HEK293 (cell line): ENCODE data around the gene PEX6.
A peak's percentile ranks its signal among the peaks of the same experiment; 100 is the strongest.

ENCODE experiments used
- CTCF ChIP-seq: fragments of 450-650 bp; formaldehyde crosslinking; IDR thresholded peaks from 2 replicates; pipeline ENCODE4 v1.5.1; 2016; ENCODE audit warnings: missing biosample characterization, missing genetic modification characterization
- HOXA7 ChIP-seq: sonication (generic); formaldehyde crosslinking; IDR thresholded peaks from 2 replicates; pipeline ENCODE4 v1.8.1; 2022; ENCODE audit warnings: missing genetic modification reagents, borderline replicate concordance
- SCRT2 ChIP-seq: fragments of 450-650 bp; formaldehyde crosslinking; IDR thresholded peaks from 2 replicates; pipeline ENCODE4 v1.5.1; 2016; ENCODE audit warnings: missing biosample characterization, missing genetic modification characterization
- SETDB1 ChIP-seq: IDR thresholded peaks from one replicate; pipeline ENCODE4 v1.6.1; 2017; ENCODE audit warnings: mild to moderate bottlenecking, low read length, moderate library complexity, mixed read lengths; ENCODE audit not compliant: insufficient read length
- YY1 ChIP-seq: fragments of 450-650 bp; formaldehyde crosslinking; IDR thresholded peaks from 2 replicates; pipeline ENCODE4 v1.5.1; 2018; ENCODE audit warnings: missing biosample characterization, missing genetic modification characterization
- ZBTB10 ChIP-seq: fragments of 450-650 bp; formaldehyde crosslinking; IDR thresholded peaks from 2 replicates; pipeline ENCODE4 v1.5.1; 2016; ENCODE audit warnings: missing biosample characterization, missing genetic modification characterization
- ZBTB21 ChIP-seq: fragments of 450-650 bp; formaldehyde crosslinking; IDR thresholded peaks from 2 replicates; pipeline ENCODE4 v1.5.1; 2017; ENCODE audit warnings: missing biosample characterization, missing genetic modification characterization
- ZEB2 ChIP-seq: fragments of 450-650 bp; formaldehyde crosslinking; IDR thresholded peaks from 2 replicates; pipeline ENCODE4 v1.5.1; 2016; ENCODE audit warnings: missing biosample characterization, missing genetic modification characterization
- ZNF24 ChIP-seq: fragments of 450-650 bp; formaldehyde crosslinking; IDR thresholded peaks from 2 replicates; pipeline ENCODE4 v1.5.1; 2016; ENCODE audit warnings: missing biosample characterization, missing genetic modification characterization
- ZNF280D ChIP-seq: fragments of 450-650 bp; formaldehyde crosslinking; IDR thresholded peaks from 2 replicates; pipeline ENCODE4 v1.5.1; 2016; ENCODE audit warnings: missing biosample characterization, missing genetic modification characterization
- ZNF48 ChIP-seq: fragments of 450-650 bp; formaldehyde crosslinking; IDR thresholded peaks from 2 replicates; pipeline ENCODE4 v1.5.1; 2016; ENCODE audit warnings: missing biosample characterization, missing genetic modification characterization
- ZNF629 ChIP-seq: fragments of 450-650 bp; formaldehyde crosslinking; IDR thresholded peaks from 2 replicates; pipeline ENCODE4 v1.5.1; 2017; ENCODE audit warnings: missing biosample characterization, missing genetic modification characterization
- ZSCAN16 ChIP-seq: fragments of 450-650 bp; formaldehyde crosslinking; IDR thresholded peaks from 2 replicates; pipeline ENCODE4 v1.5.1; 2016; ENCODE audit warnings: missing biosample characterization, missing genetic modification characterization
- ZSCAN5A ChIP-seq: fragments of 450-650 bp; formaldehyde crosslinking; IDR thresholded peaks from 2 replicates; pipeline ENCODE4 v1.5.1; 2016; ENCODE audit warnings: missing biosample characterization, missing genetic modification characterization

- TF ChIP-seq ZBTB21 (tag by site-specific recombination), result no peak
- no peak for TF ChIP-seq ZEB2
- TF ChIP-seq ZSCAN5A (tag by site-specific recombination), result no peak
- no peak for TF ChIP-seq SETDB1
- TF ChIP-seq CTCF (tag by site-specific recombination), result no peak
- TF ChIP-seq YY1, result no peak
- peak; percentile 28; the same call in 1 of the 2 replicates for TF ChIP-seq ZNF629
- TF ChIP-seq SCRT2 (tag by site-specific recombination), result no peak
- no peak for TF ChIP-seq ZNF280D (tag by site-specific recombination)
- no peak for TF ChIP-seq HOXA7 (CRISPR knock-in tag)
- no peak for TF ChIP-seq ZNF48 (tag by site-specific recombination)
- no peak for TF ChIP-seq ZBTB10 (tag by site-specific recombination)
- no peak for TF ChIP-seq ZNF24 (tag by site-specific recombination)
- TF ChIP-seq ZSCAN16, result no peak
Observed at GRCh38 chr6:42916288-42916687, 62.7 kb downstream of the PEX6 start.
